ENCODE data around the gene GNAZ. TPM values are rescaled to one million over a fixed set of nuclear protein-coding genes. Genes with fewer than 3 reads are reported as not detected.
A peak's percentile ranks its signal among the peaks of the same experiment; 100 is the strongest.

Gene GNAZ
- total and polyA plus RNA-seq, 9 donors: 7.2 to 40.8 (median 15.3) TPM

DNA sequence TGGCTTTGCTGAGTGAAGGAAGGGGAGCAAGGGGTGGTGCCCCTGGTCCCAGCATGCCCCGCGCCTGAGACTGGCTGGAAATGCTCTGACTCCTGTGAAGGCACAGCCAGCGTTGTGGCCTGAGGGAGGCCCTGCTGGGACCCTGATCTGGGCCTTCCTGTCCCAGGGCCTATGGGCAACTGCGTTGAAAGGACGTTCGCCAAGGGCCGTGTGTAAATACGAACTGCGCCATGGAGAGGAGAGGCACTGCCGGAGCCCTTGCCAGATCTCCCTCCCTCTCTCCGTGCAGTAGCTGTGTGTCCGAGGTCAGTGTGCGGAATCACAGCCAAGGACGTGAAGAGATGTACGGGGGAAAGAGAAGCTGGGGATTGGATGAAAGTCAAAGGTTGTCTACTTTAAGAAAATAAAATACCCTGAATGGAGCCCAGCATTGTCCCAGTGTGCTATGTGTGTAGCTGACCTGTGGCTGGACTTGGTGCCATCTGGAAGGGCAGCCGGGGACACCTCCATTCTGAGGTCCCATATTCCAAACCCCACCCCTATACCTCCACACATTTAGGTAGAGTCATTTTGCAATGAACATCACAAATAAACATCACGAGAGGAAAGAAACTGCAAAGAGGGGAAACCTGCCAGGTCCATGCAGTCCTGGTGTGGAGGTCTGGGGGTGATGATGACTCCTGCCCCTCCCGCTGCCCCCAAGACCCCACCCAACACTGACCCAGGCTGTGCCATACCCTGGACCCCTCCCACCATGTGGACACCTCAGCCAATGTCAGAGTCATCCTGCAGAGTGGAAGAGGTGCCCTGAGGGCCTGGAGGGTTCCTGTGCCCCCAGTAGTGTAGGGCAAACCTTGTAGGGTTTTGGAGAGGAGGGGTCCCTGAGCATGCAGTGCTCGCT is 54.5 kb downstream of the GNAZ start:
- Histone ChIP-seq H3K36me3 (no peaks in the 10 kb centered on the region), H3K4me3 (no peak overlapping the region), H3K9me3 (no peaks in the 10 kb centered on the region), H3K4me1 (ENCODE audit: insufficient read depth) (peaks cover 8% of the 10 kb centered on the region), H3K27me3 (no peaks in the 10 kb centered on the region), H3K27ac (peak overlapping the region; percentile 75 to 82)
- TF ChIP-seq EP300 (IDR thresholded peaks at IDR 0.05) (no peak), CTCF (IDR thresholded peaks at IDR 0.05) (no peak), POLR2A (IDR thresholded peaks at IDR 0.05) (no peak)
- intact Hi-C loops (cut with DNase I): loop anchor here in 1 of 4 donors (5.0 kb wide), 1 partner anchor 163 kb away; no protein-coding TSS in a partner anchor
- peak; percentile 63 to 84 (median 77) for DNase-seq
- 15 to 33% (median 20%) methylated on average over 19 of the region's 19 CpGs for WGBS, 3 donors

GRCh38 chr22:23125512-23126103 is 55.3 kb downstream of the GNAZ start:
- 79 to 90% (median 87%) methylated on average over 18 of the region's 18 CpGs for WGBS, 3 donors
- Histone ChIP-seq H3K9me3 (no peaks in the 10 kb centered on the region), H3K27me3 (no peaks in the 10 kb centered on the region), H3K36me3 (no peaks in the 10 kb centered on the region), H3K4me3 (no peak overlapping the region), H3K27ac (peak overlapping the region; percentile 12 to 82), H3K4me1 (ENCODE audit: insufficient read depth) (peaks cover 8% of the 10 kb centered on the region)
- TF ChIP-seq EP300 (IDR thresholded peaks at IDR 0.05): no peak
- no peak for TF ChIP-seq POLR2A (IDR thresholded peaks at IDR 0.05)
- TF ChIP-seq CTCF (IDR thresholded peaks at IDR 0.05): no peak
- intact Hi-C loops (cut with DNase I): loop anchor here in 2 of 4 donors (2.0 to 5.0 kb wide), 2 partner anchors 163 to 167 kb away; no protein-coding TSS in a partner anchor
- peak in 2 of 5 donors; percentile 43 to 46 for DNase-seq

GRCh38 chr22:23126165-23127054 is 56.1 kb downstream of the GNAZ start:
- DNase-seq: no peak
- H3K4me1 ChIP-seq (ENCODE audit: insufficient read depth): peaks cover 8% of the 10 kb centered on the region
- H3K36me3 ChIP-seq: no peaks in the 10 kb centered on the region
- no peak overlapping the region for H3K4me3 ChIP-seq
- peak overlapping the region in 1 of 2 donors; percentile 82 for H3K27ac ChIP-seq
- WGBS, 3 donors: 88 to 90% (median 88%) methylated on average over 14 of the region's 14 CpGs
- intact Hi-C loops (cut with DNase I): loop anchor here in 2 of 4 donors (2.0 to 5.0 kb wide), 2 partner anchors 164 to 168 kb away; no protein-coding TSS in a partner anchor
- no peak for TF ChIP-seq EP300 (IDR thresholded peaks at IDR 0.05)
- no peak for TF ChIP-seq CTCF (IDR thresholded peaks at IDR 0.05)
- TF ChIP-seq POLR2A (IDR thresholded peaks at IDR 0.05): no peak
- no peaks in the 10 kb centered on the region for H3K27me3 ChIP-seq
- no peaks in the 10 kb centered on the region for H3K9me3 ChIP-seq

Measured in ovary (tissue), 9 donors.